Fibroblast of the conjunctiva (primary cell): ENCODE data around the gene RADIL.

ENCODE experiments used
- DNase-seq: peaks from one replicate; pipeline ENCODE4 v3.0.0-alpha.2; 2010; ENCODE audit warnings: low read depth

The RADIL gene

DNA sequence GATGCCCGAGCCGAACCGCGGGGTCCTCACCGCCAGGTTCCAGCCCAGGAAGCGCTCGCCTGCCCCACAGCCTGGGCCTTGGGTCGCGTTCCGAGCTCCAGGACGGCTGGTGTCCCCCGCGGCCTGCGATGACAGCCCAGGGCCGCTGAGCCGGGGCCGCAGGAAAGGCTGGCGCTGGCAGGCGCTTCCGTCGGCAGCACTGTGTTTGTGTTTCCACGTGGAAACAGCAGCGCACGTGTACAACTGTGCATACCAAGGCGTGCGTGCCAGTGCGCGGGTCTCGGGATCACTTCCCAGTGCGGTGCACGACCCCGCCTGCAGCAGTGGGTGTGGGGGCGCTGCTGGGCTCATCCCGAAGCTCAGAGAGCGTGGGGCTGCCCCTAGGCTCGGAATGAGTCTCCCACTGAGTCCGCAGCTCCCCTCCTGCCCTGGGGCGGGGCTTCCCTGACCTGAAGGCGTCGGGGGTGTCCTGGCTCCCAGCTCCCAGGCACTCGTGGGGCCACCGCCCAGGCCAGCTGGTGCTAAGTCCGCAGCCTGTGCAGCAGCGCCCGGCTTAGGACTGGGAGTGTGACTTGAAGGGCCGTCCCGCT is 90.9 kb downstream of the RADIL start:
- DNase-seq = no peak

DNA sequence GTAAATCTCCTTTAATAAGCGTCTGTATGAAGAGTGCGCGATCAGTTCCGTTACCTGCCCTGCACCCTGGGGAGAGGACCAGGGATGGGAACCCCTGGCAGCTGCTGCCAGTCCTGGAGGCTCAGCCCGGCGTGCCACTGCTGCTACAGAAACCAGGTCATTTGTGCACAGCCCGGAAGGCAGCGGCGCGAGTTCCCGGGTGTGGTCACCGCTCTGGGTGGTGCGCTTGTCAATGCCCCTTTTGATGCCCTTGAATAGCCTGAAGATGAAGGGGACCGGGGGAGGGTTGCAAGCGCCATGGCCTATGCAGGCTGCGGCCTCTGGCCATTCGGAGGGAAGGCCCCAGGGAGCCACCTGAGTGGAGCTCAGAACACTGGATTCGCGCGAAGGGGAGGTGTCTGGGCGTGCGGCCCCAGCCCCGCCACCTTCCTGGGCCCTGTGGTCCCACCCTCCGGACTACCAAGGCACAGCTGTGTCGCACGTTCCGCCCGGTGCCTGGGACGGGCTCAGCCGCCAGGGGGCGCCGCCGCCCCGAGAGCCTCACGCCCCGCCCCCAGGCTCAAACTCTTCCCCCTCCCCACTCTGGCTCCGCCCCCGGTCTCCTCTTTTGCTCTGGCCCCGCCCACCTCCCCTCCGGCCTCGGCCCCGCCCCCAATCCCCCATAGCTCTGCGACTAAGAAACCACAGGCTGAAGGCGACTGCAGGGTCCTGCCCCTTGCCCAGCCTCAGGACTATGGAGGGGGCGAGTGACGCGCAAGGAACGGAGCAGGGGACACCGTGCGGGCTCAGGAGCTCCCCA is 91.6 kb downstream of the RADIL start:
- peak; percentile 33 for DNase-seq

DNA sequence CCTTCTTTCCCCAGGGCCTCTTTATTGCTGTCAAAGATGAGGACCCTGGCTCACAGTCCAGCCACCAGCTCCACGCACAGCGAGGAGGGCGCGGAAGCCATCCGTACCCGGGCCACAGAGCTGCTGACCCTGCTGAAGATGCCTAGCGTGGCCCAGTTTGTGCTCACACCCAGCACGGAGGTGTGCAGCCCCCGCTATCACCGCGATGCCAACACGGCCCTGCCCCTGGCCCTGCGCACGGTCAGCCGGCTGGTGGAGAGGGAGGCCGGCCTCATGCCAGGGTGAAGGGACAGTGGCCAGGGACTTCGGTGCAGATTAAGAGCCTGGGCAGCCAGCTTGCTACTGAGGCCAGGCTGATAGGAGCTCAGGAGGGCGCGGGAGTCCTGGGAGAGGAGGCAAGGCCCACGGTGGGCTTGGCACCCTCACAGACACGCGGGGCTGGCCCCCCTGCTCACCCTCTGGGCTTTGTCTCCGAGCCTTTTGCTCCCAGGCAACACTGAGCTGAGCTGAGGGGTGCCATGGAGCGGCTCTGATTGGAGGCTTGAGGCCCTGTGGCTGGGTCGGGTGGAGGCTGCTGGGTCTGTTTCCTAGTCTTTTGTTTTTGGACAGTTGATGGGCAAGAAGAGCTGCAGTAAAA is 92.3 kb downstream of the RADIL start:
- no peak for DNase-seq

DNA sequence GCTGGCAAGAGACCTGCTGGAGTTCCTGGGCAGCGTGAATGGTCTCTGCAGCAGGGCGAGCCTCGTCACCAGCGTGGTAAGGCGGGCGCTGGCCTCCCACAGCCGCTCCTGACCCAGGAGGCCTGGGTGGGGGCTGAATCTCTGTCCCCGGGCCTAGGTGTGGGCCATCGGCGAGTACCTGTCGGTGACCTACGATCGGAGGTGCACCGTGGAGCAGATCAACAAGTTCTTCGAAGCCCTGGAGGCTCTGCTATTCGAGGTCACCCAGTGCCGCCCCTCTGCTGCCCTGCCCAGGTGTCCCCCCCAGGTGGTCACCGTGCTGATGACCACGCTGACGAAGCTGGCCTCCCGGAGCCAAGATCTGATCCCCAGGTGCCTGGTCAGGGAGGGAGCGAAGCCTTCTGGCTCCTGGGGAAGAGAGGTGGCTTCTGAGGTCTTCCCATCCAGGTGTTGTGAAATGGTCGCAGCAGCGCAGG is 93.0 kb downstream of the RADIL start:
- no peak for DNase-seq

DNA sequence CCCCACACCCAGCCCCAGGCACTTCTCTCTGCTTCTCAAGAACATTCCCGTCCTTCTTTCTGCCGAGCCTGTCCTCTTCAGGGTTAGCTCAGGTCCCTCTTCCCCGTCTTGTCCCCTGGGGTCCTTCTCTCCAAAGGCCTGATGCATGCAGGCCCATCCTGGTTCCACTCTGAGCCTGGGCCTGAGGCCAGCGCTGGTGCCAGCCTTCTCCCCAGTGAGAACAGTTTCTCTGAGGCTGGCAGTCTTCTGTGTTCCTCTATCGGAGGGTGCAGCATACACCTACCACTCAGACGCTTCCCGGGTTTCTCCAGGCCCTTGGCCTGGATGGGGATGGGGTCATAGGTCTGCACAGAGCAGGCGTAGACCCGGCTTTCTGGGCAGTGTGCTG is 93.4 kb downstream of the RADIL start:
- no peak for DNase-seq

DNA sequence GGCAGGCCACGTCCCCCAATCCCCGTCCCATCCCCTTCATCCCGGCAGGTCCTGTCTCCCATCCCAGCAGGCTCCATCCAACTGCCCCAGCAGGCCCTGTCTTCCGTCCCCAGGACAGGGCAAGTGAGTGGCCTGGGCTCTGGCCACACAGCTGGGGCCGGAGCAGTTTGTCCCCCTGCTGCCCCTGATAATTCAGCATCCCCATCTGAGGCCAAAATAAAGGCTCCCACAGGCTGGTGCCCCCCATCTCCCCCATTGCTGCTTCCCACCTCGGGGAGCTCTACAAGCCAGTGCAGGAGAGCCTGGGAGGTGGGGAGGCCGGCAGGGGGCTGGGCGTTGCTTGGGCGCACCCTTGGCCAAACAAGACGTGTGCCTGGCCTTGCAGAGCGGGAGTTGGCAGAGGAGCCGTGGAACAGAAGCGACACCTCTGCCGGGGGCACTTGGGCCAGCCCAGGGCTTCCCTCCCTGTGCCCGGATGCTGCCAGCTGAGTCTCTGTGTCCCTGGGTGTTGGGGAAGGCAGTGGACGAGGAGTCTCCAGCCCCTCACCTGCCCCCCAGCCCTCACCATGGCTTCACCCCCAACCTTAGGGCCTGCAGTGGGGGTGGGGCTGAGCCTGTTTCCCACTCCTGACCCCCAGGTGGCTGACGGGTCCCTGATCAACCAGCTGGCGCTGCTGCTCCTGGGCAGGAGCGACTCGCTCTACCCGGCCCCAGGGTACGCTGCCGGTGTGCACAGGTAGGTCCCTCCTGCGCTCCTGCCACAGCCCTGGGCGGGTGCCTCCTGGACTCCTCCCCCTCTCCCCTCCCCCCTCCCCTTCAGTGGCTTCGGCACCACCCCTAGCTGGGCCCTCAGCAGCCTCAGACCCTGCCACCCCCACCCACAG is 94.1 kb downstream of the RADIL start:
- DNase-seq = no peak

DNA sequence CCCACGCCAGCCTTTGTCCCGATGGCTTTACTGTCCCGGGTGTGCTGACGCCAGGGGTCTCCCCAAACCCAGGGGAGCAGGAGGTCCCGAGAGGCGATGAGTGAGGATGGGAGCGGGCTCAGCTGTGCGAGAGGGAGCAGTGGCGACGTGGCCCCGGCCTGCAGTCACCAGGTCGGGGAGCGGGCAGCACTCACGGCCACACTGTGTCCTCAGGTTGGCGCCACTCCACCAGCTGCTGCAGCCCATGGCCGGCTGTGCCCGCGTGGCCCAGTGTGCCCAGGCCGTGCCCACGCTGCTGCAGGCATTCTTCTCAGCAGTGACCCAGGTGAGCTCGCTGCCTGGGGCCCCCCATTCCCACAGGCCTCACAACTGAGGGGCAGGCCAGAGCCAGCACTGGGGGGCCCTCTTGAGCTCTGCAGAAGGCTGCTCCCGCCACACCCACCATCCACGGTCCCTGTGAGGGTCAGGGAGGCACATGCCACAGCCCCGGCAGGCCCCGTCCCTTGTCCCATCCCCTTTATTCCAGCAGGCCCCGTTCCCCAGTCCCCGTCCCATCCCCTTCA is 94.8 kb downstream of the RADIL start:
- no peak for DNase-seq

DNA sequence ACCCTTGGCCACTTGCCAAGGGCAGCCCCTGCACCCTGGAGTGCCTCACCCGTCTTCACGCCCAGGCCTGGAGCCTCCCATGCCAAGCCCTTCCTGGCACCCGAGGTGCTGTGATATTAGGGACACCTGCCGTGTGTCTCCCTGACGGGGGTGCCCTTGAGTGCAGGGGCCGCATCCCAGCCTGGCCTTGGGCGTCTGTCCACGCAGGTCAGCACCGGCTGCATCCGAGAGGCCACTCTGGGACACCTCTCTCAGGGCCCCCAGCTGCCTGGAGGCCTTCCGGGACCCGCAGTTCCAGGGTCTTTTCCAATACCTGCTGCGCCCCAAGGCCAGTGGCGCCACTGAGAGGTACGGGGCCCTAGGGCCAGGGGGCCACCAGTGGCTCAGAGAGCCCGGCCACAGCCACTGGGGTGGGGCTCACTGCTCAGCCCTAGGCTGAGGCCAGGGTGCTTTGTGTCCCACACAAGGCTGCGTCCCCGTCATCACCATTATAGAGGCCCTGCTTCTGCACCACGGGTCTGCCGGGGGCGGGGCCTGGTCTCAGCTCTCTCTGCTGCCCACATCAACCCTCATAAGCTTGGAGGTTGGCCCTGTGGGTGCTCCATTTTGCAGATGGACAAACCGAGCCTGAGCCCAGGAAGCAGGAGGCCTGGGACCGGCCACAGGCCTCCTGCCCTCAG is 95.4 kb downstream of the RADIL start:
- DNase-seq = no peak

DNA sequence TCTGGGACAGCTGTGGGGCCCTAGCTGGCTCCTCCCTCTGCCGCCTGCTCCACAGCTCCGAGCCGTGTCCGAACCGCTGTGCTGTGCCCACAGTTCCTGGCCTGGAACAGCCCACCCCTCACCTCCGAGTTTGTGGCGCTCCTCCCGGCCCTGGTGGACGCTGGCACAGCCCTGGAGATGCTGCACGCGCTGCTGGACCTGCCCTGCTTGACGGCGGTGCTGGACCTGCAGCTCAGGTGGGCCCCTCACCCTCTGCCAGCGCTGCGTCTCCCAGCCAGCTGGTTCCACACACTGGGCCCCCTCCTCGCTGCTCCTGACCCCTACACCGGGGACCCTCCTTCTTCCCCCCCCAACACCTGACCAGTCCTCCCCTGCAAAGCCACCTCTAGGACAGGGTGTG is 96.0 kb downstream of the RADIL start:
- no peak for DNase-seq

DNA sequence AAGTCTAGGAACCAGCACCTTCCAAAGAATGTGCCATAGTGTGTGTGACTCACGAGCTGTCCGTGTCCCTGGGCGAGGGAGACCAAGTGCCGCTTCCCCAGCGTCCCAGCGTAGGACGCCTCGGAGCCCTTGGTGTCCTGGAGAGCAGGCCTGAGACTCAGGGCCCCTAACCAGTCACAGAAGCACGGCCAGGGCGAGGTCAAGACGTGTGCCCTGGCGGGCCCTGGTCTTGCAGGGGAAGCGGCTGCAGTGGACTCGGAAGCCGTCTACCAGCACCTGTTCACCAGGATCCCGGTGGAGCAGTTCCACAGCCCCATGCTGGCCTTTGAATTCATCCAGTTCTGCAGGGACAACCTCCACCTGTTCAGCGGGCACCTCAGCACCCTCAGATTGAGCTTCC is 97.5 kb downstream of the RADIL start:
- no peak for DNase-seq

DNA sequence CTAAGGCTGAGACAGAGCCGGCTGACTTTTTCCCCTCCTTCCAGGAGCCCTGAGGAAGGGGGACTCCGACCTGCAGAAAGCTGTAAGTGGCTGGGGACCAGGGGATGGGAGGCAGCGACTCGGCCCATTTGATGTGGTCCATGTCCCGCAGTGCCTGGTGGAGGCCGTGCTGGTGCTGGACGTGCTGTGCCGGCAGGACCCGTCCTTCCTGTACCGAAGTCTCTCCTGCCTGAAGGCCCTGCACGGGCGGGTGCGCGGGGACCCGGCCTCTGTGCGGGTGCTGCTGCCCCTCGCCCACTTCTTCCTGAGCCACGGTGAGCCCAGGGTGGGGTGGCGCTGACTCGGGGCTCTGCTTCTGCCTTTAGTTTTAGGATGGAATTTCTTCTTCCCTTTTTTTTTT is 98.1 kb downstream of the RADIL start:
- no peak for DNase-seq

DNA sequence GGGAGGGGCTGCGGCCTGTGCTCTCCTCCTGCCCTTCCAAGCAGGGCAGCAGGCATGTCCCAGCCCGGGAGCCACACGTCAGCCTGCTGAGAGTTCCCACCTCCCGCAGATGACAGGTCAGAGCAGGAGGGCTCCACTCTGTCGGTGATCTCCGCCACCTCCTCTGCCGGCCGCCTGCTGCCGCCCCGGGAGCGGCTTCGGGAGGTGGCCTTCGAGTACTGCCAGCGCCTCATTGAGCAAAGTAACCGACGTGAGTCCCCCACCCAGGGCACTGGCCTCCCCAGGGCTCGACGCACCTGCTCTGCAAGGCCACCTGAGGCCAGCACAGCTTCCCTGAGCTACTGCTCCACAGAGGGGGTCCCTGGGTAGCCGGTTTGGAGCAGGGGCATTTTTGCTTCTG is 98.7 kb downstream of the RADIL start:
- DNase-seq = no peak

DNA sequence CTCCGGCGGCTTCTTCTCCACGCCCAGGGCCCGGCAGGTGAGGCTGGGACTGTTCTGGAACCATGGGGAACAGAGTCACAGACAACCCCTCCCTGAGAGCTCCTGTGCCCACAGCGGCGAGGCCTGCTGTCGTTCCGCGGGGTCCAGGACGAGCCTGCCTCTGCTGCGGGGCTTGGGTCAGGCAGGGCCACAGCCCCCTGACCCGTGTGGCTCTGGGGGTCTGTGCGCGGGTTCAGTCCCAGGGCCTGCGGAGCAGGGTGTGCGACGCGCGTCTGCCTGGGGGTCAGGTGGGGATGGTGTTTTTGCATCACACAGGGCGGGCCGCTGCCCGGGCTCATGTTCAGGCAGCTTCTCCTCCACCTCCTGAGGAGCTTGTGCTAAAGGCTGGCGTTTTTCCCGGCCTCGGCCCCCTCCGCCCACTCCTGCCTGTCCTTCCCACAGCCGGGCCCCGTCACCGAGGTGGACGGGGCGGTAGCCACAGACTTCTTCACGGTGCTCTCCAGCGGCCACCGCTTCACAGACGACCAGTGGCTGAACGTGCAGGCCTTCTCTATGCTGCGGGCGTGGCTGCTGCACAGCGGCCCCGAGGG is 99.7 kb downstream of the RADIL start:
- DNase-seq = no peak

DNA sequence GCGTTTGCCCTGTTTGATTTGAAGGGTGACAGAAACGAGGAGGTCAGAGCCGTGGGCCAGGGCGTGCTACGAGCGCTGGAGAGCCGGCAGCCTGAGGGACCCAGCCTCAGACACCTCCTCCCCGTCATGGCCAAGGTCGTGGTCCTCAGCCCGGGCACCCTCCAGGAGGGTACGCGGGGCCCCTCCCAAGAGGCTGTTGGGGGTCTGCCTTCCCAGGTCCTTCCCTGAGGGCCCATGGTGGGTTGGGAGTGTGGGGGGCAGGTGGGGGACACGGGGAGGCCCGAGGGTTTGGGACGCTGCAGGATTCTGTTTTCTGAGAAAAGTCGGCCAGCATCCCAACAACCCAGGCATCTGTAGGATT is 100.2 kb downstream of the RADIL start:
- DNase-seq = no peak

DNA sequence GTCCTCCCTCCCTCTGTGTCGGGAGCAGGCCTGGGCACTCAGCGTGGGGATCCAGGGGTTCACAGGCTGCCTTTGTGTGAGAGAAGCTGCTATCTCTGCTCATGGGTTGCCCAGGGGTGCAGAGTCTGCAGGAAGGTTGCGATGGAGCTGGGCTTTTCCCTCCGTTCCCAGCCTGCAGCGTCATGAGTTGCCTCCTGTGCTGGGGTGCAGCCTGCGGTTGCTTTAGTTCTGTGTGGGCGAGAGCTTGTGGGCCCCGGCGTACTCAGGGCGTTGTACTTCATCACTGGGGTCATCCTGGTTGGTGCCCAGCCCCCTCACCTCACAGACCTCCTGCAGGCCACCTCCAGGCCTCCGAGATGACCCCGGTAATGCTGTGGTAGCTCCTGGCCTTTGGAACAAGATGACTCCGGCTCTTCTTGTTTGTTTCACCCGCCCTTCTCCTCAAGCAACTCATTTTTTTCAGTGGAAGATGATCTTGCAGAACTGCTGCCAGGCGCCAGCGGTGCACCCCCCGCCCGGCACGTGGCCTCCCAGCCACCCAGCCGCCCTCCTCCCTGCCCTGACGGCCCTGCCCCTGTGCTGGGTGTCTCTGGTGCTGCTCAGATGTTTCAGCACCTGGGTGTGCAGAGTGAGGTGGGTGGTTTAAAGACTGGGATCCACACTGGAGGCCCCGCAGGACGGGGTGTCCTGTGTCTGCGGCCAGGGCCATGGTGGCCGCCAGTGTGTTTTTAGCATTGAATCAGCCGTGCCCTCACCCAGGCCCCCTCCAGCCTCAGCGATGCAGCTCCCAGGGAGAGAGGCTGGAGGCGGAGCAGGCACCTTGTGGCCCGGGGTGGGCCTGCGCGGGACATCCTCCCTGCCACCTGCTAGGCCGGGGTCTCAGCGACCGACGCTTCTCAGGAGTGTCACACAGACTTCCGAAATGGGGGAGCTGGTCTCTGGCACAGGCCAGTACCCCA is 100.9 kb downstream of the RADIL start:
- DNase-seq = no peak

DNA sequence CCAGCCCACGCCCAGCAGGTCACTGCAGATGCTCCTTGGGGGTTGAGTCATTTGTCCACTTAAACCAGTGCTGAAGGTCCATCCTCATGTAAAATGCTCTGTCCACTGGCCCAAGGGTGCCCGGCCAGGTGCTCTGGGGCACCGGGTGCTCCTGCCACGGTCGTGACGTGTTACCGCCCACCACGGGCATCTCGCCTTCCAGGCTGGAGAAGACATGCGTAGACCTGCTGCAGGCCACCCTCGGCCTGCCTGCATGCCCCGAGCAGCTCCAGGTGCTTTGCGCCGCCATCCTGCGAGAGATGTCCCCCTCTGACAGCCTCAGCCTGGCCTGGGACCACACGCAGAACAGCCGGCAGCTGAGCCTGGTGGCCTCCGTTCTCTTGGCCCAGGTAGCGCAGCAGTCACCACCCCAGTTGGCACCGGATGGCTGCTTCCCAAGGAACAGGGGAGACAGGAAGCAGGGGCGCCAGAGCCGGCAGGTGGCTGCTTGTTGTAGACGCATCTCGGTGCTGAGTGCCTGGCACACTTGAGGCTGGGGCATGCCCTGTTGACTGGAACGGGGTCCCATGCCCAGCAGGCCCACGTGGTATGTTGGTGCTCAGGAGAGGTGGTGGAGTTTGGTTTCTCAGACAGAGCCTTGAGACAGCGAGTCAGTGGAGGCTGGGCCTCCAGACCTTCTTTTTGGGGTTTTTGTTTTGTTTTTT is 102.0 kb downstream of the RADIL start:
- DNase-seq = no peak

DNA sequence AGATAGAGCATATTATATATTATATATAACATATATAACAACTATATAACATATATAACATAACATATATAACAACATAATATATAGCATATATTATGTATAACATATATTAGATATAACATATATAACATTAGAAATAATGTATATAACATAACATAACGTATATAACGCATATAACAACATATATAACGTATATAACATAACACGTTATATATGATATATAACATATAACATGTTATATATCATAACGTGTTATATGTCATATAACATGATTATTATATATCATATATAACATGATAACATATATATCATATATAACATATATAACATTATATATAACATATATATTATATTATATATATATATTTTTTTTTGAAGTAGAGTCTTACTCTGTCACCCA is 104.4 kb downstream of the RADIL start:
- DNase-seq = no peak

DNA sequence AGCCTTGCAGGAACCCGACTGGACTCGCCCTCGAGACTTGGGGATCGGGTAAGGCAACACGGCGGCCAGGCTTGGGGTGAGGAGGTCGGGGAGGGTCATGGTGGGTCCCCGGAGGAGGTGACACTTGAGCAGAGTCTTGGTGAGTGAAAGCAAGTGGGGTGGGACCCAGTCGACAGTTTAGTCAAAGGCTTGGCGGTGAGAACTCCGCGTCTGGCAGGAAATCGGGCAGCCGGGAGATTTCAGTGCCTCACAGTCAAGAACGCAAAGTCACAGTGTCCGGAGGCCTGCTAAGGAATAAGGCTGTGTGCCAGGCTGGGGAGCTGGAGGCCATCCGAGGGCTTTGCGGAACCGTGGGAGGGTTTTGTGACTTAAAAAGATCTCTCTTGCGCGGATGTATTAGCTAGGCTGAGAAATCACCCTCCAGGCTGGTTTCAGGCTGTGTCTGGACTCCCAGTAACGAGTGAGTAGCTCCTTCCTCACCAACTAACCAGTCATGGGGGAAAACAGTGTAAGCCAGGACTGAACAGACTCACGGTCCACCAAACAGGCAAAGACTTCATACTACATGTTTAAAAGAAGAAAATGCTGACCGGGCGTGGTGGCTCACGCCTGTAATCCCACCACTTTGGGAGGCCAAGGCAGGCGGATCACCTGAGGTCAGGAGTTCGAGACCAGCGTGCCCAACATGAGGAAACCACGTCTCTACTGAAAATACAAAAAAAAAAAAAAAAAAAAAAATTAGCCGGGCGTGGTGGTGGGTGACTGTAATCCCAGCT is 107.5 kb downstream of the RADIL start:
- DNase-seq = no peak
